Measurements from ENCODE around the gene TMEM87B. TPM values are rescaled to one million over a fixed set of nuclear protein-coding genes. Genes with fewer than 3 reads are reported as not detected.
A peak's percentile ranks its signal among the peaks of the same experiment; 100 is the strongest.
"Not testable (repeated sequence)": the region's sequence is repeated elsewhere in the genome, so short reads cannot be mapped to it uniquely, and the experiment has no call there.

The TMEM87B gene
- total and polyA plus RNA-seq, 10 donors: 10.4 to 39.9 (median 32.9) TPM

GRCh38 chr2:112136096-112136495, 81.0 kb downstream of the TMEM87B start:
- Histone ChIP-seq H3K27me3 (replicated peaks in 1 of 7) (peaks cover 0 to 36% (median 8%) of the 10 kb centered on the region in 7 donors), H3K4me1 (peaks cover 0 to 21% (median 9%) of the 10 kb centered on the region in 6 donors), H3K36me3 (no peaks in the 10 kb centered on the region), H3K27ac (no peak overlapping the region), H3K9me3 (peaks cover 0 to 16% (median 12%) of the 10 kb centered on the region in 8 donors), H3K4me3 (no peak overlapping the region)
- TF ChIP-seq POLR2AphosphoS5 (IDR thresholded peaks at IDR 0.05): no peak
- no peak for TF ChIP-seq CTCF (IDR thresholded peaks at IDR 0.05 in 8 of 11, conservative IDR thresholded peaks at IDR 0.05 in 3 of 11)
- TF ChIP-seq POLR2A (IDR thresholded peaks at IDR 0.05): no peak
- intact Hi-C loops (cut with DNase I; ENCODE audit: low total_unique reads): no loop called here
- DNase-seq: no peak
- 88 to 97% (median 95%) methylated on average over 5 of the region's 5 CpGs for WGBS, 5 donors

- no peak for TF ChIP-seq POLR2A (IDR thresholded peaks at IDR 0.05)
- TF ChIP-seq POLR2AphosphoS5 (IDR thresholded peaks at IDR 0.05): peak in 2 of 3 donors; percentile 25 to 39
- Histone ChIP-seq H3K4me3 (peak overlapping the region; percentile 34 to 74 (median 48)), H3K4me1 (peaks cover 0 to 21% (median 9%) of the 10 kb centered on the region in 6 donors), H3K27ac (peak overlapping the region in 7 of 8 donors; percentile 24 to 75 (median 69)), H3K9me3 (peaks cover 0 to 11% (median 6%) of the 10 kb centered on the region in 8 donors), H3K36me3 (no peaks in the 10 kb centered on the region), H3K27me3 (replicated peaks in 1 of 7) (peaks cover 0 to 42% (median 8%) of the 10 kb centered on the region in 7 donors)
- WGBS, 5 donors: 19 to 30% (median 28%) methylated on average over 14 to 15 of the region's 15 CpGs
- intact Hi-C loops (cut with DNase I; ENCODE audit: low total_unique reads): no loop called here
- DNase-seq: no peak
Measured at GRCh38 chr2:112137516-112138158, 82.6 kb downstream of the TMEM87B start.

- H3K27me3 ChIP-seq (replicated peaks in 1 of 7): peaks cover 0 to 42% (median 8%) of the 10 kb centered on the region in 7 donors
- TF ChIP-seq POLR2AphosphoS5 (IDR thresholded peaks at IDR 0.05): peak in 2 of 3 donors; percentile 34 to 44
- TF ChIP-seq POLR2A (IDR thresholded peaks at IDR 0.05): no peak
- TF ChIP-seq CTCF (IDR thresholded peaks at IDR 0.05 in 8 of 11, conservative IDR thresholded peaks at IDR 0.05 in 3 of 11): no peak
- peaks cover 0 to 21% (median 9%) of the 10 kb centered on the region in 6 donors for H3K4me1 ChIP-seq
- intact Hi-C loops (cut with DNase I; ENCODE audit: low total_unique reads): no loop called here
- peak within 1 kb of the TSS; percentile 34 to 74 (median 48) for H3K4me3 ChIP-seq
- no peak for DNase-seq
- peak within 1 kb of the TSS in 7 of 8 donors; percentile 24 to 75 (median 69) for H3K27ac ChIP-seq
- no peaks in the 10 kb centered on the region for H3K36me3 ChIP-seq
- peaks cover 0 to 3% (median under 1%) of the 10 kb centered on the region in 8 donors for H3K9me3 ChIP-seq
- 1 to 14% (median 3%) methylated on average over 26 to 84 of the region's 84 CpGs for WGBS, 5 donors
Measured at GRCh38 chr2:112138159-112139032, 83.3 kb downstream of the TMEM87B start, which contains the start of gene FBLN7. FBLN7 (plus strand) TSS chr2:112138385; CDS start chr2:112138656, 271 bp downstream.

- H3K4me3 ChIP-seq: peak overlapping the region in 3 of 8 donors; percentile 52 to 74 (median 57)
- H3K9me3 ChIP-seq; intact Hi-C loops (cut with DNase I; ENCODE audit: low total_unique reads); DNase-seq; H3K36me3 ChIP-seq: not testable (repeated sequence)
- H3K27ac ChIP-seq: peak overlapping the region in 4 of 8 donors; percentile 69 to 75 (median 70)
- peaks cover 0 to 21% (median 9%) of the 10 kb centered on the region in 6 donors for H3K4me1 ChIP-seq
- WGBS, 5 donors: 4 to 19% (median 7%) methylated on average over 8 to 31 of the region's 32 CpGs
- peaks cover 0 to 42% (median 8%) of the 10 kb centered on the region in 7 donors for H3K27me3 ChIP-seq (replicated peaks in 1 of 7)
Measured at GRCh38 chr2:112139033-112139614, 84.1 kb downstream of the TMEM87B start.

- H3K9me3 ChIP-seq; intact Hi-C loops (cut with DNase I; ENCODE audit: low total_unique reads); H3K36me3 ChIP-seq; DNase-seq: not testable (repeated sequence)
- 4 to 19% (median 6%) methylated on average over 26 to 37 of the region's 38 CpGs for WGBS, 5 donors
- Histone ChIP-seq H3K27me3 (replicated peaks in 1 of 7) (peaks cover 0 to 42% (median 8%) of the 10 kb centered on the region in 7 donors), H3K27ac (peak overlapping the region in 2 of 8 donors; percentile 33 to 48), H3K4me1 (peaks cover 0 to 21% (median 9%) of the 10 kb centered on the region in 6 donors), H3K4me3 (peak overlapping the region in 3 of 8 donors; percentile 16 to 32 (median 31))
Measured at GRCh38 chr2:112139661-112140204, 84.7 kb downstream of the TMEM87B start.
